Measurements from ENCODE around the gene MFSD11. TPM values are rescaled to one million over a fixed set of nuclear protein-coding genes. Genes with fewer than 3 reads are reported as not detected.
A peak's percentile ranks its signal among the peaks of the same experiment; 100 is the strongest.
"Not testable (repeated sequence)": the region's sequence is repeated elsewhere in the genome, so short reads cannot be mapped to it uniquely, and the experiment has no call there.

The MFSD11 gene
- 16.9 and 18.6 TPM in 2 replicates for total RNA-seq

GRCh38 chr17:76737676-76738467, at the start of gene MFSD11:
Gene MFSD11, plus strand, starts transcription at chr17:76738119. Its CDS starts 234 bp downstream, at chr17:76738353.
- no peaks in the 10 kb centered on the region for H3K9me3 Mint-ChIP-seq
- peak within 1 kb of the TSS; percentile 97 for H3K27ac Mint-ChIP-seq
- H3K36me3 Mint-ChIP-seq (ENCODE audit: low read depth) = peaks cover 46% of the 10 kb centered on the region
- no peaks in the 10 kb centered on the region for H3K27me3 Mint-ChIP-seq (ENCODE audit: low read depth)
- H3K4me3 Mint-ChIP-seq (ENCODE audit: low read depth) = peak within 1 kb of the TSS; percentile 88
- intact Hi-C loops (cut with micrococcal nuclease) = loop anchor here (1.0 to 10.0 kb wide), 6 partner anchors 12 to 1387 kb away; partner anchors contain the start of genes JMJD6, METTL23, SEC14L1 and TMC6
- peaks cover 34% of the 10 kb centered on the region for H3K4me1 Mint-ChIP-seq (ENCODE audit: low read depth)
- DNase-seq (ENCODE audit: low spot score) = peak; percentile 92

GRCh38 chr17:76688165-76688622, 49.7 kb upstream of the MFSD11 start:
- peaks cover 4% of the 10 kb centered on the region for H3K27me3 Mint-ChIP-seq (ENCODE audit: low read depth)
- DNase-seq (ENCODE audit: low spot score) = no peak
- no peaks in the 10 kb centered on the region for H3K36me3 Mint-ChIP-seq (ENCODE audit: low read depth)
- H3K9me3 Mint-ChIP-seq = no peaks in the 10 kb centered on the region
- intact Hi-C loops (cut with micrococcal nuclease) = no loop called here
- no peaks in the 10 kb centered on the region for H3K4me1 Mint-ChIP-seq (ENCODE audit: low read depth)
- no peak overlapping the region for H3K27ac Mint-ChIP-seq
- H3K4me3 Mint-ChIP-seq (ENCODE audit: low read depth) = no peak overlapping the region

GRCh38 chr17:76689859-76690258, 48.1 kb upstream of the MFSD11 start:
- Mint-ChIP-seq H3K36me3 (ENCODE audit: low read depth) (no peaks in the 10 kb centered on the region), H3K27ac (no peak overlapping the region), H3K4me3 (ENCODE audit: low read depth) (no peak overlapping the region), H3K4me1 (ENCODE audit: low read depth) (no peaks in the 10 kb centered on the region), H3K9me3 (no peaks in the 10 kb centered on the region), H3K27me3 (ENCODE audit: low read depth) (peaks cover 4% of the 10 kb centered on the region)
- intact Hi-C loops (cut with micrococcal nuclease) = no loop called here
- DNase-seq (ENCODE audit: low spot score) = no peak

GRCh38 chr17:76690596-76691280, 47.2 kb upstream of the MFSD11 start:
- intact Hi-C loops (cut with micrococcal nuclease) = no loop called here
- Mint-ChIP-seq H3K36me3 (ENCODE audit: low read depth) (no peaks in the 10 kb centered on the region), H3K4me3 (ENCODE audit: low read depth) (no peak overlapping the region), H3K9me3 (no peaks in the 10 kb centered on the region), H3K4me1 (ENCODE audit: low read depth) (no peaks in the 10 kb centered on the region), H3K27ac (no peak overlapping the region), H3K27me3 (ENCODE audit: low read depth) (peaks cover 4% of the 10 kb centered on the region)
- DNase-seq (ENCODE audit: low spot score) = no peak

- Mint-ChIP-seq H3K4me1 (ENCODE audit: low read depth) (no peaks in the 10 kb centered on the region), H3K9me3 (no peaks in the 10 kb centered on the region), H3K36me3 (ENCODE audit: low read depth) (no peaks in the 10 kb centered on the region), H3K4me3 (ENCODE audit: low read depth) (no peak overlapping the region), H3K27me3 (ENCODE audit: low read depth) (peaks cover 4% of the 10 kb centered on the region), H3K27ac (no peak overlapping the region)
- intact Hi-C loops (cut with micrococcal nuclease) = no loop called here
- DNase-seq (ENCODE audit: low spot score) = no peak
These were observed 46.3 kb upstream of the MFSD11 start for GRCh38 chr17:76691379-76692191.

- no peaks in the 10 kb centered on the region for H3K36me3 Mint-ChIP-seq (ENCODE audit: low read depth)
- no peaks in the 10 kb centered on the region for H3K4me1 Mint-ChIP-seq (ENCODE audit: low read depth)
- peaks cover 4% of the 10 kb centered on the region for H3K27me3 Mint-ChIP-seq (ENCODE audit: low read depth)
- no peak for DNase-seq (ENCODE audit: low spot score)
- no peaks in the 10 kb centered on the region for H3K9me3 Mint-ChIP-seq
- intact Hi-C loops (cut with micrococcal nuclease) = no loop called here
- no peak overlapping the region for H3K4me3 Mint-ChIP-seq (ENCODE audit: low read depth)
- no peak overlapping the region for H3K27ac Mint-ChIP-seq
These were observed 42.7 kb upstream of the MFSD11 start for GRCh38 chr17:76695059-76695831.

GRCh38 chr17:76696763-76697701, 40.9 kb upstream of the MFSD11 start:
- DNase-seq (ENCODE audit: low spot score) = no peak
- intact Hi-C loops (cut with micrococcal nuclease) = no loop called here
- Mint-ChIP-seq H3K9me3 (no peaks in the 10 kb centered on the region), H3K4me1 (ENCODE audit: low read depth) (no peaks in the 10 kb centered on the region), H3K27ac (no peak overlapping the region), H3K27me3 (ENCODE audit: low read depth) (peaks cover 4% of the 10 kb centered on the region), H3K4me3 (ENCODE audit: low read depth) (no peak overlapping the region), H3K36me3 (ENCODE audit: low read depth) (no peaks in the 10 kb centered on the region)

GRCh38 chr17:76697702-76698465, 40.0 kb upstream of the MFSD11 start:
- no peaks in the 10 kb centered on the region for H3K9me3 Mint-ChIP-seq
- peaks cover 4% of the 10 kb centered on the region for H3K27me3 Mint-ChIP-seq (ENCODE audit: low read depth)
- no peak overlapping the region for H3K27ac Mint-ChIP-seq
- no peak overlapping the region for H3K4me3 Mint-ChIP-seq (ENCODE audit: low read depth)
- DNase-seq (ENCODE audit: low spot score) = no peak
- H3K4me1 Mint-ChIP-seq (ENCODE audit: low read depth) = no peaks in the 10 kb centered on the region
- no peaks in the 10 kb centered on the region for H3K36me3 Mint-ChIP-seq (ENCODE audit: low read depth)
- intact Hi-C loops (cut with micrococcal nuclease) = no loop called here

GRCh38 chr17:76698466-76698977, 39.4 kb upstream of the MFSD11 start:
- H3K27ac Mint-ChIP-seq; H3K27me3 Mint-ChIP-seq (ENCODE audit: low read depth); DNase-seq (ENCODE audit: low spot score); H3K4me3 Mint-ChIP-seq (ENCODE audit: low read depth); H3K36me3 Mint-ChIP-seq (ENCODE audit: low read depth); H3K9me3 Mint-ChIP-seq; H3K4me1 Mint-ChIP-seq (ENCODE audit: low read depth); intact Hi-C loops (cut with micrococcal nuclease): not testable (repeated sequence)

GRCh38 chr17:76700270-76700616, 37.7 kb upstream of the MFSD11 start:
- Mint-ChIP-seq H3K4me3 (ENCODE audit: low read depth) (no peak overlapping the region), H3K27me3 (ENCODE audit: low read depth) (peaks cover 4% of the 10 kb centered on the region)

More at GRCh38 chr17:76700270-76700616, 37.7 kb upstream of the MFSD11 start:
- no peak for DNase-seq (ENCODE audit: low spot score)
- Mint-ChIP-seq H3K36me3 (ENCODE audit: low read depth) (no peaks in the 10 kb centered on the region), H3K27ac (no peak overlapping the region), H3K4me1 (ENCODE audit: low read depth) (no peaks in the 10 kb centered on the region), H3K9me3 (no peaks in the 10 kb centered on the region)
- intact Hi-C loops (cut with micrococcal nuclease) = no loop called here

Data from activated T-helper 2 cell treated with anti-CD3 and anti-CD28 coated beads, Interferon-gamma antibody, Interleukin-2, Interleukin-4, amounts not matched to agents 10 μg/mL and 5 μg/mL and 100 μg/mL, durations not matched to agents 14 hours and 24 hours and 36 hours (primary cell).